HEK293 (cell line): Measurements from ENCODE around the gene KIF14.

Source experiments
- CTCF ChIA-PET: fragments of 350-600 bp; formaldehyde crosslinking; extraction: SDS; loops from one replicate; lab custom pipeline; 2021; ENCODE audit warnings: antibody characterized with exemption; lab: Yijun Ruan, JAX
- POLR2A ChIA-PET: fragments of 300-600 bp; formaldehyde crosslinking; extraction: SDS; loops from one replicate; lab custom pipeline; 2020; ENCODE audit warnings: antibody characterized with exemption, inconsistent platforms; lab: Yijun Ruan, JAX
- H3K27ac ChIP-seq: fragments of 200-500 bp; sonication (Bioruptor generic); 2 replicates; pipeline ENCODE4 v1.5.1; 2014; ENCODE audit warnings: low read depth, low read length, control low read depth, inconsistent platforms; ENCODE audit errors: extremely low read depth
- H3K36me3 ChIP-seq, 2 experiments: fragments of 200-500 bp in 1 of 2; sonication (Bioruptor generic) in 1 of 2; 1 replicate in 1 of 2; 2 replicates in 1 of 2; pipeline ENCODE4 v1.5.1; 2014 to 2017; ENCODE audit warnings: inconsistent platforms in 2 of 2, low read length in 2 of 2; ENCODE audit not compliant: control insufficient read depth in 2 of 2, insufficient read depth in 1 of 2
- H3K4me1 ChIP-seq: fragments of 200-500 bp; sonication (Bioruptor generic); 2 replicates; pipeline ENCODE4 v1.5.1; 2014; ENCODE audit warnings: mild to moderate bottlenecking, low read length, inconsistent platforms; ENCODE audit not compliant: control insufficient read depth, insufficient read depth
- H3K4me3 ChIP-seq: 2 replicates; pipeline ENCODE4 v1.5.1; 2011; ENCODE audit warnings: low read depth, mild to moderate bottlenecking, control low read depth, low read length, moderate library complexity
- H3K9me3 ChIP-seq: fragments of 200-500 bp; sonication (Bioruptor generic); 2 replicates; pipeline ENCODE4 v1.5.1; 2014; ENCODE audit warnings: low read depth, low read length, inconsistent platforms; ENCODE audit not compliant: control insufficient read depth, insufficient read depth
- INSM2 ChIP-seq: fragments of 450-650 bp; formaldehyde crosslinking; IDR thresholded peaks from 2 replicates; pipeline ENCODE4 v1.5.1; 2016; ENCODE audit warnings: missing biosample characterization, missing genetic modification characterization
- MEIS1 ChIP-seq: sonication (generic); formaldehyde crosslinking; IDR thresholded peaks from 2 replicates; pipeline ENCODE4 v1.8.1; 2022; ENCODE audit warnings: missing genetic modification reagents, mild to moderate bottlenecking, borderline replicate concordance
- TCF7L2 ChIP-seq: IDR thresholded peaks from 2 replicates; pipeline ENCODE4 v1.6.1; 2011; ENCODE audit warnings: low read depth, mild to moderate bottlenecking, inconsistent platforms, low read length, moderate library complexity, borderline replicate concordance
- TRIM28 ChIP-seq: IDR thresholded peaks from 2 replicates; pipeline ENCODE4 v1.6.1; 2011; ENCODE audit warnings: low read length, control low read depth, borderline replicate concordance
- ZNF138 ChIP-seq: fragments of 450-650 bp; formaldehyde crosslinking; IDR thresholded peaks from 2 replicates; pipeline ENCODE4 v1.5.1; 2016; ENCODE audit warnings: missing biosample characterization, missing genetic modification characterization, borderline replicate concordance
- ZNF169 ChIP-seq: fragments of 450-650 bp; formaldehyde crosslinking; IDR thresholded peaks from 2 replicates; pipeline ENCODE4 v1.5.1; 2016; ENCODE audit warnings: missing biosample characterization, missing genetic modification characterization
- ZNF174 ChIP-seq: fragments of 450-650 bp; formaldehyde crosslinking; IDR thresholded peaks from 2 replicates; pipeline ENCODE4 v1.5.0; 2017; ENCODE audit warnings: missing biosample characterization, mild to moderate bottlenecking, missing genetic modification characterization
- ZNF211 ChIP-seq: fragments of 450-650 bp; formaldehyde crosslinking; IDR thresholded peaks from 2 replicates; pipeline ENCODE4 v1.5.1; 2016; ENCODE audit warnings: low read depth, missing biosample characterization, missing genetic modification characterization
- ZNF239 ChIP-seq: fragments of 450-650 bp; formaldehyde crosslinking; IDR thresholded peaks from 2 replicates; pipeline ENCODE4 v1.5.1; 2016; ENCODE audit warnings: missing biosample characterization, missing genetic modification characterization
- ZNF274 ChIP-seq, 2 experiments: fragments of 200-500 bp in 1 of 2; fragments of 450-650 bp in 1 of 2; sonication (Bioruptor generic) in 1 of 2; formaldehyde crosslinking in 1 of 2; IDR thresholded peaks; 2 replicates each; pipeline versions ENCODE4 v1.5.1 to v1.6.1; 2014 to 2016; ENCODE audit warnings: borderline replicate concordance in 1 of 2, inconsistent platforms in 1 of 2, low read length in 1 of 2, missing biosample characterization in 1 of 2, missing genetic modification characterization in 1 of 2
- ZNF280D ChIP-seq: fragments of 450-650 bp; formaldehyde crosslinking; IDR thresholded peaks from 2 replicates; pipeline ENCODE4 v1.5.1; 2016; ENCODE audit warnings: missing biosample characterization, missing genetic modification characterization
- ZNF354C ChIP-seq: fragments of 450-650 bp; formaldehyde crosslinking; IDR thresholded peaks from 2 replicates; pipeline ENCODE4 v1.5.1; 2016; ENCODE audit warnings: missing biosample characterization, missing genetic modification characterization, low read depth, borderline replicate concordance
- ZNF654 ChIP-seq: fragments of 450-650 bp; formaldehyde crosslinking; IDR thresholded peaks from 2 replicates; pipeline ENCODE4 v1.5.1; 2016; ENCODE audit warnings: low read depth, missing biosample characterization, missing genetic modification characterization
- ZNF768 ChIP-seq: fragments of 450-650 bp; formaldehyde crosslinking; IDR thresholded peaks from 2 replicates; pipeline ENCODE4 v1.5.1; 2018; ENCODE audit warnings: missing biosample characterization, mild to moderate bottlenecking, missing genetic modification characterization
- ZNF777 ChIP-seq: fragments of 450-650 bp; formaldehyde crosslinking; IDR thresholded peaks from 2 replicates; pipeline ENCODE4 v1.5.1; 2017; ENCODE audit warnings: missing biosample characterization, missing genetic modification characterization, borderline replicate concordance
- ZNF785 ChIP-seq: fragments of 450-650 bp; formaldehyde crosslinking; IDR thresholded peaks from 2 replicates; pipeline ENCODE4 v1.5.1; 2016; ENCODE audit warnings: missing biosample characterization, missing genetic modification characterization
- ZSCAN18 ChIP-seq: fragments of 450-650 bp; formaldehyde crosslinking; IDR thresholded peaks from 2 replicates; pipeline ENCODE4 v1.5.1; 2016; ENCODE audit warnings: missing biosample characterization, missing genetic modification characterization

Gene KIF14

GRCh38 chr1:200646515-200646914, 26.0 kb upstream of the KIF14 start:
- H3K36me3 ChIP-seq: peaks cover 24 to 25% of the 10 kb centered on the region in 2 experiments
- no peaks in the 10 kb centered on the region for H3K4me1 ChIP-seq
- ChIA-PET POLR2A (interaction anchor here (0.6 kb wide), 1 partner anchor 72 kb away, joined by 4 read pairs; no protein-coding TSS in a partner anchor), CTCF (interaction anchor here (1.6 kb wide), 1 partner anchor 25 kb away, joined by 7 read pairs; no protein-coding TSS in a partner anchor)
- H3K4me3 ChIP-seq: no peak overlapping the region
- H3K9me3 ChIP-seq: no peaks in the 10 kb centered on the region
- TF ChIP-seq ZNF354C (tag by site-specific recombination): no peak
- H3K27ac ChIP-seq: no peak overlapping the region

- TF ChIP-seq ZNF138 (tag by site-specific recombination): no peak
- no peak for TF ChIP-seq ZNF174 (tag by site-specific recombination)
- TF ChIP-seq ZNF239 (tag by site-specific recombination): no peak
- TF ChIP-seq INSM2 (tag by site-specific recombination): no peak
- no peak for TF ChIP-seq ZNF785 (tag by site-specific recombination)
- TF ChIP-seq TCF7L2: no peak
- TF ChIP-seq ZNF274 (IDR thresholded peaks at IDR 0.05; ENCODE audit: low read length): no peak
- no peak for TF ChIP-seq ZNF274 (tag by site-specific recombination; IDR thresholded peaks at IDR 0.05; ENCODE audit: borderline replicate concordance)
- no peak for TF ChIP-seq ZNF211 (tag by site-specific recombination)
- no peak for TF ChIP-seq ZSCAN18 (tag by site-specific recombination)
- no peak for TF ChIP-seq MEIS1 (CRISPR knock-in tag)
- no peak for TF ChIP-seq ZNF768 (tag by site-specific recombination)
- no peak for TF ChIP-seq ZNF654
- TF ChIP-seq ZNF169: no peak
- no peak for TF ChIP-seq ZNF280D (tag by site-specific recombination)
- no peak for TF ChIP-seq TRIM28
- no peak for TF ChIP-seq ZNF777 (tag by site-specific recombination)
- ChIA-PET POLR2A (interaction anchor here (0.7 kb wide), 1 partner anchor 207 kb away, joined by 7 read pairs; no protein-coding TSS in a partner anchor), CTCF (interaction anchor here (0.6 to 1.0 kb wide), 2 partner anchors 19 to 20 kb away, joined by 3 to 4 read pairs; no protein-coding TSS in a partner anchor)
- H3K36me3 ChIP-seq: peaks cover 22 to 24% of the 10 kb centered on the region in 2 experiments
- no peaks in the 10 kb centered on the region for H3K4me1 ChIP-seq
- H3K4me3 ChIP-seq: no peak overlapping the region
- H3K27ac ChIP-seq: no peak overlapping the region
- no peaks in the 10 kb centered on the region for H3K9me3 ChIP-seq
These were observed 23.5 kb upstream of the KIF14 start for GRCh38 chr1:200644021-200644420.
